ENCODE data around the gene CCDC38. TPM values are rescaled to one million over a fixed set of nuclear protein-coding genes. Genes with fewer than 3 reads are reported as not detected.

Gene CCDC38
- total RNA-seq, 1 donor = under 0.01 TPM

GRCh38 chr12:95874452-95874851, 68.0 kb downstream of the CCDC38 start:
- Histone ChIP-seq H3K79me2 (ENCODE audit: insufficient read depth, low read length) (no peaks in the 10 kb centered on the region), H3K4me1 (ENCODE audit: insufficient read depth, low read length) (no peaks in the 10 kb centered on the region), H4K20me1 (ENCODE audit: insufficient read depth, low read length) (no peaks in the 10 kb centered on the region), H3K36me3 (ENCODE audit: insufficient read depth, low read length) (no peaks in the 10 kb centered on the region), H3K9me3 (ENCODE audit: low read depth, low read length) (no peaks in the 10 kb centered on the region), H3K27me3 (ENCODE audit: insufficient read depth, low read length) (no peaks in the 10 kb centered on the region), H3K27ac (ENCODE audit: low read depth, low read length) (no peak overlapping the region), H3K4me2 (ENCODE audit: insufficient read depth, low read length) (no peak overlapping the region), H3K4me3 (ENCODE audit: insufficient read depth, low read length) (no peak overlapping the region), H2AFZ (ENCODE audit: low read length) (no peak overlapping the region)
- TF ChIP-seq CTCF (IDR thresholded peaks at IDR 0.05; ENCODE audit: extremely low read depth, low read depth, low read length) = no peak
- no peak for DNase-seq (ENCODE audit: insufficient read length, low spot score, missing footprints)

GRCh38 chr12:95870897-95871296, 71.5 kb downstream of the CCDC38 start:
- Histone ChIP-seq H3K4me3 (ENCODE audit: insufficient read depth, low read length) (no peak overlapping the region), H3K9me3 (ENCODE audit: low read depth, low read length) (no peaks in the 10 kb centered on the region), H3K79me2 (ENCODE audit: insufficient read depth, low read length) (no peaks in the 10 kb centered on the region), H3K4me2 (ENCODE audit: insufficient read depth, low read length) (no peak overlapping the region), H3K27ac (ENCODE audit: low read depth, low read length) (no peak overlapping the region), H2AFZ (ENCODE audit: low read length) (no peak overlapping the region), H3K36me3 (ENCODE audit: insufficient read depth, low read length) (peaks cover 8% of the 10 kb centered on the region), H3K27me3 (ENCODE audit: insufficient read depth, low read length) (no peaks in the 10 kb centered on the region), H3K4me1 (ENCODE audit: insufficient read depth, low read length) (no peaks in the 10 kb centered on the region), H4K20me1 (ENCODE audit: insufficient read depth, low read length) (no peaks in the 10 kb centered on the region)
- no peak for TF ChIP-seq CTCF (IDR thresholded peaks at IDR 0.05; ENCODE audit: extremely low read depth, low read depth, low read length)
- DNase-seq (ENCODE audit: insufficient read length, low spot score, missing footprints) = no peak

- Histone ChIP-seq H2AFZ (ENCODE audit: low read length) (no peak overlapping the region), H3K36me3 (ENCODE audit: insufficient read depth, low read length) (peaks cover 47% of the 10 kb centered on the region), H4K20me1 (ENCODE audit: insufficient read depth, low read length) (peaks cover 12% of the 10 kb centered on the region), H3K4me2 (ENCODE audit: insufficient read depth, low read length) (no peak overlapping the region), H3K9me3 (ENCODE audit: low read depth, low read length) (no peaks in the 10 kb centered on the region), H3K4me1 (ENCODE audit: insufficient read depth, low read length) (peaks cover 10% of the 10 kb centered on the region), H3K27ac (ENCODE audit: low read depth, low read length) (no peak overlapping the region), H3K4me3 (ENCODE audit: insufficient read depth, low read length) (no peak overlapping the region), H3K79me2 (ENCODE audit: insufficient read depth, low read length) (peaks cover 56% of the 10 kb centered on the region), H3K27me3 (ENCODE audit: insufficient read depth, low read length) (no peaks in the 10 kb centered on the region)
- DNase-seq (ENCODE audit: insufficient read length, low spot score, missing footprints) = no peak
- TF ChIP-seq CTCF (IDR thresholded peaks at IDR 0.05; ENCODE audit: extremely low read depth, low read depth, low read length) = no peak
Measured at GRCh38 chr12:95863337-95863736, 79.1 kb downstream of the CCDC38 start.

GRCh38 chr12:95862038-95862437, 80.4 kb downstream of the CCDC38 start:
- H3K79me2 ChIP-seq (ENCODE audit: insufficient read depth, low read length) = peaks cover 56% of the 10 kb centered on the region
- H3K4me2 ChIP-seq (ENCODE audit: insufficient read depth, low read length) = no peak overlapping the region
- no peaks in the 10 kb centered on the region for H3K27me3 ChIP-seq (ENCODE audit: insufficient read depth, low read length)
- no peak for TF ChIP-seq CTCF (IDR thresholded peaks at IDR 0.05; ENCODE audit: extremely low read depth, low read depth, low read length)
- H3K4me1 ChIP-seq (ENCODE audit: insufficient read depth, low read length) = peaks cover 10% of the 10 kb centered on the region
- peaks cover 41% of the 10 kb centered on the region for H3K36me3 ChIP-seq (ENCODE audit: insufficient read depth, low read length)
- no peak overlapping the region for H3K27ac ChIP-seq (ENCODE audit: low read depth, low read length)
- peaks cover 12% of the 10 kb centered on the region for H4K20me1 ChIP-seq (ENCODE audit: insufficient read depth, low read length)
- DNase-seq (ENCODE audit: insufficient read length, low spot score, missing footprints) = no peak
- no peak overlapping the region for H3K4me3 ChIP-seq (ENCODE audit: insufficient read depth, low read length)
- H2AFZ ChIP-seq (ENCODE audit: low read length) = no peak overlapping the region
- no peaks in the 10 kb centered on the region for H3K9me3 ChIP-seq (ENCODE audit: low read depth, low read length)
